Fibroblast of skin of back (primary cell): ENCODE results near the gene PLCB1.

ENCODE experiments used
- DNase-seq: peaks from one replicate; pipeline ENCODE4 v3.0.0-alpha.2; 2013

Gene PLCB1

DNA sequence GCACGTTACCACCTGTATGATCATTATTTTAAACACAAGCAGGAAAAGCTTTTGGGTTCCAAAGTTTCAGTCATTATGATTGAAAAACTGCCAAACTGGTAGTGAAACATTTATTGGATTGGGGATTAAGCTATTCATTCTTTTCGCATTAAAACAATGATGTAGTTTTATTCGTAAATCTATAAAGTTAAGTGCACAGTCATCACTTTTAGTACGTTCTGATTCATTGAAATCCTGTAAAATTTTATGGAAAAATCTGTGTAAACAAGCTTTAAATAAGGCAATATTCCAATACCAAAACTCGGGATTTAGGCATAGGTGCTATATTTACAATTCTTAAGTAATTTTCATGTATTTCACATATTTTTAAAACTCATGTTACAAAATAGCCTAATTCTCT is 379.9 kb downstream of the PLCB1 start:
- DNase-seq: no peak

DNA sequence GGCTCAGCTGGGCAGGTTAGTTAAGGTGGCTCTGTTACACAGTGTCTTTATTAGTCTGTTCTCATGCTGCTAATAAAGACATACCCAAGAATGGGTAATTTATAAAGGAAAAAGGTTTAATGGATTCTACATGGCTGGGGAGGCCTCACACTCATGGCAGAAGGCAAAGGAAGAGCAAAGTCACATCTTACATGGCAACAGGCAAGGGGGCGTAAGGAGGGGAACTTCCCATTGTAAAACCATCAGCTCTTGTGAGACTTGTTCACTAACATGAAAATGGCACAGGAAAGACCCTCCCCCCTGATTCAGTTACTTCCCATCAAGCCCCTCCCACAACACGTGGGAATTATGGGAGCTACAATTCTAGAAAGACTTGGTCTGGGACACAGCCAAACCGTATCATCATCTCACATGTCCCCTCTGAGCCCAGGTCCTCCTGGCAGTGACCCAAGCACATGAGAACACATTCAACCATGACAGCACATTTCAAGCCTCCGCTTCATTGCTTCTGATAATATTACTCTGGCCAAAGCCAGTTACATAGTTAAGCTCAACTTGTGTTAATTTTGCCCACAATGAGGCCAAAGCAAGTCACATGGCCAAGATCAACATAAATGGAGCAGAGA is 383.9 kb downstream of the PLCB1 start:
- DNase-seq: no peak

DNA sequence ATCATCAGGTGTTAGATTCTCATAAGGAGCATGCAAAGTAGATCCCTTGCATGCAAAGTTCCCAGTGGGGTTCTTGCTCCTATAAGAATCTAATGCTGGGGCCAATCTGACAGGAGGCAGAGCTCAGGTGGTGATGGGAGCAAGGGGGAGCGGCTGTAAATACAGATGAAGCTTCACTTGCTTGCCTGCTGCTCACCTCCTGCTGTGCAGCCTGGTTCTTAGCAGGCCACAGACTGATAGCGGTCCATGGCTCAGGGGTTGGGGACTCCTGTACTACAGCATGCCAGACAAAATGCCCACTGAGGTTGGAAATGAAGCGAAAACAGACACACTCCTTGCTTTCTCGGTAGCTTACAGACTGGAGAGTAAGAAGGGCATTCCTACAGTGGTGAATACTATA is 386.8 kb downstream of the PLCB1 start:
- no peak for DNase-seq

GRCh38 chr20:8519887-8520286 is 387.8 kb downstream of the PLCB1 start:
- no peak for DNase-seq

DNA sequence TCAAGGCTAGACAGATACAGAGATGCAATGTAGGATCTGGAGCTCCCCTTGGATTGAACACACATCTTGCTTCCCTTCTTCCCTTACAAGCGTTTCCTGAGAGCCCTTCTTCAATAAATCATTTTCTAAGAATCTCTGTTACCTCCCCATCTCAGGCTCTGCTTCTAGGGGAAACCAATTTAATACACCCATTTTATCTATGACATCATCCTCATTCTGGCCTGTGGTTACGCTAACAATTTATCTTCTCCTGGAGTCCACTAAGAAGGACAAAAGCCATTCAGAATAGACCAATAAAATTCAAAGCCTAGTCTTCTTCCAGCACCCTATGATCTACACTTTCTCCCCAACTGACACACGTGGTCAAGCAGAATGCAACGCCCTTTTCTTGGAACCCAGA is 390.1 kb downstream of the PLCB1 start:
- no peak for DNase-seq

- DNase-seq: peak; percentile 29
These were observed 391.6 kb downstream of the PLCB1 start for GRCh38 chr20:8523684-8524083.

GRCh38 chr20:8524101-8525016 is 392.3 kb downstream of the PLCB1 start:
- peak; percentile 61 for DNase-seq

DNA sequence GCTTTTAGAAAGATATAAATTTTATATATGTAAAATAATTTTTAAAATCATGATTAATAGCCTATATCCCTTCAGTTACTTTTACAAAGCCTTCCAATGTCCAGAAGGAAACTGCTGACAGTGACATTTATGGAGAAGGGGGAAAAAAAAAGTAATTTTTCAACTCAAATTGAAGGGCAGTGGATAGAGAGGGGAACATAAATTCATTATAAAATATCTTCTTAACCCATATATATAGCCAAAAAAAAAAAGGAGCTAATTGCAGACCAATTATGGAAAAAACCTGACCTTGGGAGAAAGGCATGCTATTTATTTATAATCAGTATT is 392.9 kb downstream of the PLCB1 start:
- DNase-seq: no peak

DNA sequence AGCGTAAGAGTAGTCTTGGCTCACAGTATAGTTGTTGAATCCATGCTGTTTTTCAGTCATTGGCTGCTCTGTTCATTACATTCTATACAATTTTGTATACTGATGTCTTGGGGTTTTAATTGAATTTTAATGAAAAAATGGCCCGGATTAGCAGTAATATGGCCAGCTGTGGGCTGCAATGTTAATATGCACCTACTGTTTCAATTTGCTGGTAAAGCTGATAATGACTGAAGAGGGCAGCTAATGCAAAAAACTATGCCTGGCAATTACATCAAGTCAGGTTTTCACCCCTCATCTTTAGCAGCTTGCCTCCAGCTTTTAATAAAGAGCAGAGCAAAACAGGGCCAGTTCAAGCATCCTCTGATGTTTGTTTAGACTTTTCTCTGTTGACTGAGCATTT is 394.5 kb downstream of the PLCB1 start:
- no peak for DNase-seq

DNA sequence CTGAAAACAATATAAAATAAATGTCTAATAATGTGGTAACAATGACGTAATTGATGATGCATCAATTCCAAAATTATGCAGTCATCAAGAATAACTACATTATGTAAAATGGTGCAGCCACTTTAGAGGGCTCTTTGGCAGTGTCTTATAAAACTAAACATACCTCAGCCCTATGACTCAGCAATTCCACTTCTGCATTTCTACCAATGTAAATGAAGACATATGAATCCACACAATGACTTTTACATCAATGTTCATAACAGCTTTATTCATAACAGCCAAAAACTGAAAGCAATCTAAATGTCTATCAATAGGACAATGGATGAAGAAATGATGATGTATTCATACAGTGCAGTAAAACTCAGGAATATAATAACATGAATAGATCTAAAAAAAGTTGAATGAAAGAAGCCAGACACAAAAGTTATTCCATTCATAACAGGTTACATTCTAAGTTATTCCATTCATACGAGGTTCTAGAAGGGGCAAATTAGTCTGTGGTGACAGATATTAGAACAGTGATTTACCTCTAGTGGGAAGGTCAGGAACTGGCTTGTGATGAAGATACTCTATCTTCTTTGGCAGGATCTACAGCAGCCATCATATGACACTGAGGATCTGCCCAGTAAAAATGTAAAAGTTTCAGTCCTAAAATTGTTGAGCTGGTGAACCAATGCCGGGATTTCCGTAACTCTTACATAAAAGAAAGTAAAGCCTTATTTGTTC is 396.1 kb downstream of the PLCB1 start:
- peak; percentile 93 for DNase-seq

DNA sequence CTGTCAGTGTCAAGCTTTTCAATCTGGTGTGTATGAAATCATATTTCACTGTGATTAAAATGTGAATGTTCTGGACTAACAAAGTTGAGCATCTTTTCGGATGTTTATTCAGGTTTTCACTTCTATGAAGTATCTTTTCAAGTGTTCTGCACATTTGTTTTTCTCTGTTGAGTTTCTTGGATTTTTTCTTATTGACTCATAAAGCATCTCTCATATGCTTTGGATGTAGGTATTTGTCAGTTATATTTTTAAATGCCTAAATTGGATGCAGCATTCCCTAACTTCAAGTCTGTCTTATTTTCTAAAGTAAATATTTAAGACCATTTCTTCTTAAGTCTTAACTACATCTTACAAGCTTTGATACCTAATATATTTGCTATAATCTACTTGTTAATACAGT is 398.0 kb downstream of the PLCB1 start:
- DNase-seq: peak; percentile 53

GRCh38 chr20:8532169-8532568 is 400.1 kb downstream of the PLCB1 start:
- no peak for DNase-seq

DNA sequence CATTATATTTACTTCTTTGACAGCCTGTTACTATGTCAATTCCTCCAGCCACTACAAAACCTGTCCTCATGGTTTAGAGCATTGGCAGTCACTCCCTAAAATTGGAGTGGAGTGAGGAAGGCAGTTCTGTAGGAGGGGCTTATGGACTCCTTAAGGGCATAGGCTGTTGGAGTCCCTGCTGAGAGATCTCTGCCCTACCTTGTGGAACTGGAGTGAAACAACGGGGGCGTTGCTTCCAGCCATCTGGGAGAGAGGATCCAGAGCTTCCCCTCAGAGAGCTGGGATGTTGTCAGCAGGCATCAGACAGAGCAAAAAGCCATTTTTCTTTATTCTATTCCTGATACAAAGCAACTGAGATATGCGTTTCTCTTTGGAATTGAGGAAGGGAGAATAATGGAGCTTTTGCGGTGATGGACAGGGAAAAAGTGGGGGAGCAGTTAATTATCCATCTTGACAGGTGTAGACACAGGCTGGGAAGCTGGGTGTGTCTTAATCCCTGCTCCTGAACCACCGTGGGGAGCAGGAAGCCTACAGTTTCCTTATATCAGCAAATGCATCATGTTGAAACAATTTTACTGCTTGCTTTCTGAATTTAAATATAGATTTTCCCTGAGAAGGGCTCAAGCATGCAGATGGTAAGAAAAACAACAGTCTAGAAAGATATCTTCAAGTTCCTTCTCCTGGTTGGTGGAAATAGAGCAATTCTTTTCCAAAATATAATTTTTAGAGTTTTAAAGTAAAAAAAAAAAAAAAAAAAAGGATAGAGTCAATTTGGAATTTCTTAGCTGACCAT is 402.5 kb downstream of the PLCB1 start:
- peak; percentile 56 for DNase-seq

- peak; percentile 19 for DNase-seq
These were observed 403.6 kb downstream of the PLCB1 start for GRCh38 chr20:8535403-8536261.

DNA sequence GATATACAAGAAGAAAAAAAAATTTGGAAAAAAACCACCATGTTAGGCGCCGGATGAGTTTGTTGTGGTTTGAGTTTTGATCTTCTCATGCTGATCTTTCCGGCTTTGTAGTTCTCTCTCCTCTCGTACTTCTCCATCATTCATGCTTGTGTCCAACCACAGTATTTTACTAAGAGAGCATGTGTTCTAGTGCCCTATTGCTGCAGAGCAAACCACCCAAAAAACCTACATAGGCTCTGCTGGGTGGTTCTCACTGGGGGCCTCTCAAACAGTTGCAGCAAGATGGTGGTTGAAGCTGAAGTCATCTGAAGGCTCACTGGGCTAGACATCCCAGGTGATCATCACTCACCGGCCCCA is 404.2 kb downstream of the PLCB1 start:
- DNase-seq: no peak

GRCh38 chr20:8540466-8540865 is 408.4 kb downstream of the PLCB1 start:
- no peak for DNase-seq

- DNase-seq: no peak
These were observed 410.0 kb downstream of the PLCB1 start for GRCh38 chr20:8542110-8542486.

GRCh38 chr20:8545212-8545611 is 413.1 kb downstream of the PLCB1 start:
- peak; percentile 46 for DNase-seq

GRCh38 chr20:8547035-8547650 is 415.1 kb downstream of the PLCB1 start:
- DNase-seq: no peak

DNA sequence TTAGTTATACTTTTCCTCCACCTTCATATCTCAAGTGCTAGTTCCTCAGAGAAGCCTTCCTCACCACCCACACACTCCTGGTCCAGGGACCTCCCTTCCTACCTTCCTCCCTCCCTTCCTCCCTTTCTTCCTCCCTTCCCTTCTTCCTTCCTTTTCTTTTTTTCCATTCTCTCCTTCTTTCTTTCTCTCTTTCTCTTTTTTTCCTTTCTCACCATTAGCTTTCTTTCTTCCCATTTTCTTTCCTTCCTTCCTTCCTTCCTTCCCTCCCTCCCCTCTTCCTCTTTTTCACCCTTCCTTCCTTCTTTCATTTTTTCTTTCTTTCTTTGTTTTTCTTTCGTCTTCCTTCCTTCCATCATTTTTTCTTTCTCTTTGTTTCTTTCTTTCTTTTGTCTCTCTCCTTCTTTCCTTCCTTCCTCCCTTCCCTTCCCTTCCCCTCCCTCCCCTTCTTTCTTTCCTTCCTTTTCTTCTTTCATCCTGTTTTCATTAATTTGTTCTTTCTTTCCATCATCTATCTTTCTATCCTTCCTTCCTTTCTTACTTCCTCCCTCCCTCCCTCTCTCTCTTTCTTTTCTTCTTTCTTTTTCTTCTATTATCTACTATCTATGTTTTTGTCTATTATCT is 416.0 kb downstream of the PLCB1 start:
- no peak for DNase-seq

DNA sequence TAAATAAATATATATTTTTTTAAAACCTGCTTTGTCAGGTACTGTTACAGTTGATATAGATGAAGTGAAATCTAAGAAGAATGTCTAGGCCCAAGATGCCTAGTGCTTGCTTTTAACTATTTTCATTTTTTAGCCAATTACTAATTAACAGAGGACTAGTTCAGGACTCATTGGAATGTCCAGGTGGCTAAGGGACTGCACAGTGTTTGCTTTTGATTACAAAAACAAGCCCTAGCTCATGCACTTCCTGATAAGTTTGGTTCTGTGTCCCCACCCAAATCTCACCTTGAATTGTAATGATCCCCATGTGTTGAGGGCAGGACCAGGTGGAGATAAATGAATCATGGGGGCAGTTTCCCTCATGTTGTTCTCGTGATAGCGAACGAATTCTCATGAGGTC is 417.1 kb downstream of the PLCB1 start:
- no peak for DNase-seq
